Activated CD4-positive, alpha-beta T cell treated with anti-CD3 and anti-CD28 coated beads, Interleukin-2, amount 50 U/mL, for 48 hours (primary cell): ENCODE data around the gene AKR1D1.
"Not testable (repeated sequence)": the region's sequence is repeated elsewhere in the genome, so short reads cannot be mapped to it uniquely, and the experiment has no call there.

Experiments
- DNase-seq, 2 experiments: peaks; one replicate each; pipeline ENCODE4 v3.0.0-alpha.2; 2020

AKR1D1 gene

DNA sequence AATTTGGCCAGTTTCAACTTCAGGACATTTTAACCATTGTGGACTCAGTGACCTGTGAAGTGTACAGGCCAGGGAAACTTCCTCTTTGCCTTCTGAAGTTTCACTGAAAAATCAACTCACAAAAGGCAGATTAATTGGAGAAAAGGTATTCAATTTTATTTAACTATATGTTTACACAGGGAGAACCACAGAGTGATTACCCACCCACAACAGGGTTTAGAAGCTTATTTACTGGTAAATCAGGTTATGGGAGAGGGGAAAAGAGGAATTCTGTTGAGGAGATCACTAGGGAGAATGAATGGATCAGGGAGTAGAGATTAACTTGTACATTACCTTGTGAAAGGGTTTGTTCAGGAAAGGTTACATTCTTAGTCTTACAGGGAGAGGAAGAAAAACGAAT, 1.7 kb upstream of the AKR1D1 start:
- DNase-seq: no peak

DNA sequence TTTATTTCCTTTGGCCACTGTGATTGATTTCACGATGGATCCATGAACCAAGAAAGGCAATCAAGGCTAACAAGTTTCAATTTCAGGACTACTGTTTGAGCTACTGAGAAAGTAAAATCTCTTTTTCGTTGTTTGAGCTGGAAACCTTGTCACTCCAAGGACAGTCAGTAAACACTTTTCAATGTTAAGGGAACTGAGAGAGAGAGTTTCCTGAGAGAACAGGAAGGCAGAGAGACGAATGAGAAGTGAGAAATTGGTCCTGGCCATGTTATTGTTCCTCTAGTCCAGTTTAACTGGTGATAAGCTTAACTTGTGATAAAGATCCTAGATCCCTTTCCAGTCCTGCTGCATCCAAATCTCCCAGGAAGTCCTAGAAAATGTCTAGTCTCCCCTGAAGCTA, 909 bp upstream of the AKR1D1 start:
- no peak for DNase-seq

GRCh38 chr7:138075786-138076185, 473 bp upstream of the AKR1D1 start:
- DNase-seq: not testable (repeated sequence)

DNA sequence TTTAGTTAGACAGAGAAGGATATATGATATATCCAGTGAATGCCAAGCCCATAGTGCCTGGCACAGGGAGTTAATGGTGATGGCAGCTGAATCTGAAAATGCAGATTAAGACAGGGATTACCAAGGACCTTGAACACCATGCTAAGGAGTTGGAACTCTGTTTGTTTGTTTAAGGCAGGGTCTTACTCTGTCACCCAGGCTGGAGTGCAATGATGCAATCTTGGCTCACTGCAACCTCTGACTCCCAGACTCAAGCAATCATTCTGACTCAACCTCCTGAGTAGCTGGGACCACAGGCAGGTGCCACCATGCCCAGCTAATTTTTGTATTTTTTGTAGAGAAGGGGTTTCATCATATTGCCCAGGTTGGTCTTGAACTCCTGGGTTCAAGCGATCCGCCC, 1.6 kb downstream of the AKR1D1 start:
- DNase-seq: no peak

DNA sequence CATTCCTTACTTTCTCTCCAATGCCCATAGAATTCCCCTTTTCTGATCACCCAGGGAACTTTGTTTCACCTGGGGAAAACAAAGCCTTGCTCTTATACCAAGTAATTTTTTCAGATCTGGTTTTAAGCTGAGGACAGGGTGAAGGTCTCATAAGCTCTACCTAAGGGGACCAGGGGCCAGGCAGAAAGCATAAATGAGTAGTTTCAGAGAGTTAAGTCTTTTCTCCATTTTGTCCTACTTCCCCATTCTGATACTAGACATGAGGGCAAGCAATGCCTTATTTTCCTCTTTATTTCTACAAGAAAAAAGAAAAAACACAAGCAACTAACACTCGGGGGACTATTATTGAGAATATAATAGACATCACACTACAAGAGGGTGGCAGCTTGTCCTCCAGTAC, 2.9 kb downstream of the AKR1D1 start:
- DNase-seq: no peak

DNA sequence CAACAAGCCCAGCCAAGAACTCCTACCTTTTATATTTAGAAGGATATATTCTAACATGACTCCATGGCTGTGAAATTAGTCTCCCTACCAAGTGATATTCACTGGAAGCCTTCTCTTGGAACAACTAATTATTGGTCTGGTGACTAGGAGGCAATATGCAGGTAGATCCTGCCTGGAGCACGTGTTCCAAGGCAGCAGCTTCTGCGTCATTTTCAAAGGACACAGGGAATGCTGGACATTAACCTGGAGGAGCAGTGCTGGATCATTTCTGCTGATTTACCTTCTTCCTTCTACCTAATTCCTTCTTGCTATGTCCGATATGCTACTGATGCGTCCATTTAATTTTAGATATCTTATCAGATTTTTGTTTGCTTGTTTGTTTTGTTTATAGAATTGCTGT, 5.6 kb downstream of the AKR1D1 start:
- DNase-seq: no peak

GRCh38 chr7:138083859-138084258, 7.6 kb downstream of the AKR1D1 start:
- no peak for DNase-seq

- DNase-seq: no peak
These were observed 10.5 kb downstream of the AKR1D1 start for GRCh38 chr7:138086563-138087270.

DNA sequence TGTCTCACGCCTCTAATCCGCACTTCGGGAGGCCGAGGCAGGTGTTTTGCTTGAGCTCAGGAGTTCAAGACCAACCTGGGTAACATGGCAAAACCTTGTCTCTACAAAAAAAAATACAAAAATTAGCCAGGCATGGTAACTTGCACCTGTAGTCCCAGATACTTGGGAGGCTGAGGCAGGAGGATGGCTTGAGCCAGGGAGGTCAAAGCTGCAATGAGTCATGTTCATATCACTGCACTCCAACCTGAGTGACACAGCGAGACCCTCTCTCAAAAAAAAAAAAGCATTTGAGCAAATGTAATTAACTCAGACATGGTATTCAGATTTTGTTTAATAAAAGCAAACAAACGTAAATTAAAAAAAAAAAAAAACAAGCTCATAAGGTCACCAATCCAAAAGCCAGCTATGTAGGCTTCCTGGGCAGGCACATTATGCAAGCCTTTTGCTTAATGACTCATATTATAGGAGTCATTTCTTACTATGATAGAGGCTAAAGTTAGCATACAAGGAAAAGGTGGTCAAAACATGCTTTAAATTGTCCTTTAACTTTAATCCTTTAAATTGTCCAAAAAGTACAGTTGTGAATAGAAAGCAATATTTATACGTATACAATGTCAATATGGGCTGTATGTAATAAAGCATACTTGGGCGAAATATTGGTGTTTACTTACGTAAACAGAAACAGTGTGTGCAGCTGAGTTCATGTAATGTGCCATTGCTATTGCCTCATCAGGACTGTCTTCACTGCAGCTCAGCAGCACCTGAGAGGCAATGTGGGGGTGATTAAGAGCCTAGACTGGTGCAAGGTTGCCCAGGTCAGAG, 13.0 kb downstream of the AKR1D1 start:
- DNase-seq: no peak

- no peak for DNase-seq
These were observed 14.8 kb downstream of the AKR1D1 start for GRCh38 chr7:138091032-138091431.

- DNase-seq: not testable (repeated sequence)
These were observed 15.6 kb downstream of the AKR1D1 start for GRCh38 chr7:138091840-138092239.

GRCh38 chr7:138092486-138093028, 16.3 kb downstream of the AKR1D1 start:
- DNase-seq: no peak

DNA sequence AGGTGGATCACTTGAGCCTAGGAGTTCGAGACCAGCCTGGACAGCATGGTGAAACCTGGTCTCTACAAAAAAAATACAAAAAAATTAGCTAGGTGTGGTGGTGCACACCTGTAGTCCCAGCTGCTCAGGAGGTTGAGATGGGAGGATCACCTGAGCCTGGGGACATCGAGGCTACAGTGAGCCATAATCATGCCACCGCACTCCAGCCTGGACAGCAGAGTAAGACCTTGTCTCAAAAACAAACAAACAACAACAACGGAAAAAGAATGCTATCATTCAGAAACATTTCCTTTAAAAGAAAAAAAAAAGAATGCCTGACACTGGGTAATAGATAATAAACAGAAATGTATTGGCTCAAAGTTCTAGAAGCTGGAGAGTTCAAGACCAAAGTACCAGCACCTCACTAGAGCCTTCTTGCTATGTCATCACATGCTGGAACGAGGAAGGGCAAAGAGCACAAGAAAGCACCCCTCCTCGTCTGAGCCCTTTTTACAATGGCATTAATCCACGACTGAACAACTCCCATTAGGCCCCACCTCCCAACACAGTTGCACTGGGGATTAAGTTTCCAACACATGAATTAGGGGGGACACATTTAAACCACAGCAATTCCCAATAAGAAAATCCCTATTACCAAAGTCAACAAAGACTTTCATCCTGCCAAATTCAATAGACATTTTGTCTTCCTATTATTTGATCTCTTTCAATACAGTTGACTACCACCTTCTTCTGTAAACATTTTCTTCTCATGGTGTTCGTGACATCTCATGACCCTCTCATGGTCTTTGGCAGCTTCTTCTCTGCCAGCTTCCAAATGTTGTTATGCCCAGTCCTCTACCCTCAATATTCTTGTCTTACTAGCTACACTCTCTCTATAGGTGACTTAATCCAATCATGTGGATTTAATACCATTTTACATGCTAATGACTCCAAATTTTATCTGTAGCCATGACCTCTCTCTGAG, 20.0 kb downstream of the AKR1D1 start:
- DNase-seq: no peak

DNA sequence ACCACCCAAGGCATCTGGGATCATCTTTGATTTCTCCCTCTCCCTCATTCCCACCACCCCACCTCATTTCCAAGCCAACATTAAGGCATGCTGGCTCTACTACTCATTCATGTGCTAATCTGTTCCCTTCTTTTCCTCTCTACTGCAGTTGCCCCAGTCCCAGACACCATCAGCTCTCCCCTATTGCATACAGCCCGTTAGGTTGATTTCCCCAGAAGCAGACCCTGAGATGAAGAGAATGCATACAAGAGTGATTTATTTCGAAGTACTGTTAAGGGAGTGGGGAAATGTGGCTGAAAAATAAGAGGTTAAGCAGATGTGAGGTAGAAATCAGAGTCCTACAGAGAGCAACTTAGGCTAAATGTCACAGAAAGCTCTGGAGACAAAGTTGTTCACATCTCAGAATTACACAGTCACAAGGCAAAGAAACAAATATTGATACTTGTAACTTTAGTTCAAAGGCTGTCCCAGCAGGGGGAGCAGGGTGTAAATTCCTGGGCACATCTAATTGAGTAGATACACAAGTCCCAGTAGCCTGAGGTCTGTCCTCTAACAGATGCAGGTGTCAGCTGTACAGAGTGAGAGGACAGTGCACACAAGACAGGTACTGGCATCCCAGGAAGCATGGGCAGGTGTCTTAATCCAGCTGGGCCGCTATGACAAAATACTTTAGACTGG, 20.9 kb downstream of the AKR1D1 start:
- peak in 1 of 2 experiments; percentile 11 for DNase-seq

GRCh38 chr7:138099813-138100212, 23.6 kb downstream of the AKR1D1 start:
- DNase-seq: no peak

DNA sequence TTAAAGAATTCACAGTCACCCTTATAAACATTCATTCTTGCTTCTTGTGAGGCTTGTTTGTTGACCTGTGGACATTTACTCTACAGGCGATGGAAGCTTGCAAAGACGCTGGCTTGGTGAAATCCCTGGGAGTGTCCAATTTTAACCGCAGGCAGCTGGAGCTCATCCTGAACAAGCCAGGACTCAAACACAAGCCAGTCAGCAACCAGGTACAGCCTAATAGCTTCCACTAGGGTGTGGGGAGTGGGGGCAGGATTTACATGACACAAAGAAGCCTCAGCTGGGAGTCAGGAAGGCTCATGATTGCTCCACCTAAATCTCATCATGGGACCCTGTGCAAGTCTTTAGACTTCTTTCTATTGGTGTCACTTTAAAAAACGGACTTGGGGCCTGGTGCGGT, 29.0 kb downstream of the AKR1D1 start:
- no peak for DNase-seq

GRCh38 chr7:138115047-138115446, 38.8 kb downstream of the AKR1D1 start:
- DNase-seq: no peak

GRCh38 chr7:138116141-138116540, 39.9 kb downstream of the AKR1D1 start:
- DNase-seq: no peak

DNA sequence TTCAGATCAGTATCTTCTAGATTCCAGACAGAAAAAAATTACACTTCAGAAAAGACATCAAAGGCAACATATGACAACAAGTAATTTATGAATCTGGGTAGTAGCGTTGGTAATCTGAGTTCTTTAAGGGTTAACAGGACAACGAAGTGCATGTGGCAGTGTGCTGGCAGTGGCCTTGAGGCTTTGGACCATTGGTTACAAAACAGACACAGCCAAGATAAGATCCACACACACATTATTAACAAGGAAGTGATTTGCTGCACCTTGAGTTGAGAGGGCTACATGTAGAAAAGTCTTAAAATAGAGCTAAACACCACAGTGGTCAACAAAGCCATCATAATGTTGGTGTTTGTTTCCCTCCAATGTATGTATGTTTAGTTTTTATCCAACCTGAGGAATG, 40.6 kb downstream of the AKR1D1 start:
- DNase-seq: no peak

- DNase-seq: no peak
These were observed 44.0 kb downstream of the AKR1D1 start for GRCh38 chr7:138120140-138120827.

GRCh38 chr7:138122162-138122561, 45.9 kb downstream of the AKR1D1 start:
- no peak for DNase-seq

- no peak for DNase-seq
These were observed 48.9 kb downstream of the AKR1D1 start for GRCh38 chr7:138125119-138125518.
